Measurements from ENCODE around the gene NRXN2.

DNA sequence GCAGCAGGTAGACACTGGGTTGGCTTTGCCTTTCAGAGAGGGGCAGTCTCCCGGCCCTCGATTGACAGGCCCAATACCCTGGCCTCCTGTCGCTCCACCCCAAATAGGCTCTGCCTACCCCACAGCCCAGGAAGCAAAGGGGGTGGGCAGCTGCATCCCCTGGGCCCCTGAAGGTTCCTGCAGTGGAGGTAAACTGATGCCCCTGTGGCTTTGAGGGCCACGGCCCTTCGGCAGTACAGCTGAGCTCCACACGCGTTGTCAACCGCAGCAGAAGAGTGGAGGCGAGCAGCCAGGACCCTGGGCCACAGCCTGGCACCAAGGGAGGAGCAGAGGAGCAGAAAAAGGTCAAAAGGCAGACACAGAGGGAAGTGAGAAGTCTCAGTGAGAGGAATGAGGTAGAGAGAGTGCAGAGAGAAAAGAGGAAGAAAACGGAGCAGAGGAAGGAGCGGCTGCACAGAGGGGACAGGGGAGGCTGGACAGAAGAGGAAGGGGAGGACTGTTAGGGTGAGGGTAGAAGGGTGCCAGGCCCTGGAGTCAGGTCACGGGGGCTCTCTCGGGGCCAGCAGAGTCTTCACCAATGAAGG is 67.9 kb downstream of the NRXN2 start:
- TF ChIP-seq, protein P1, sequence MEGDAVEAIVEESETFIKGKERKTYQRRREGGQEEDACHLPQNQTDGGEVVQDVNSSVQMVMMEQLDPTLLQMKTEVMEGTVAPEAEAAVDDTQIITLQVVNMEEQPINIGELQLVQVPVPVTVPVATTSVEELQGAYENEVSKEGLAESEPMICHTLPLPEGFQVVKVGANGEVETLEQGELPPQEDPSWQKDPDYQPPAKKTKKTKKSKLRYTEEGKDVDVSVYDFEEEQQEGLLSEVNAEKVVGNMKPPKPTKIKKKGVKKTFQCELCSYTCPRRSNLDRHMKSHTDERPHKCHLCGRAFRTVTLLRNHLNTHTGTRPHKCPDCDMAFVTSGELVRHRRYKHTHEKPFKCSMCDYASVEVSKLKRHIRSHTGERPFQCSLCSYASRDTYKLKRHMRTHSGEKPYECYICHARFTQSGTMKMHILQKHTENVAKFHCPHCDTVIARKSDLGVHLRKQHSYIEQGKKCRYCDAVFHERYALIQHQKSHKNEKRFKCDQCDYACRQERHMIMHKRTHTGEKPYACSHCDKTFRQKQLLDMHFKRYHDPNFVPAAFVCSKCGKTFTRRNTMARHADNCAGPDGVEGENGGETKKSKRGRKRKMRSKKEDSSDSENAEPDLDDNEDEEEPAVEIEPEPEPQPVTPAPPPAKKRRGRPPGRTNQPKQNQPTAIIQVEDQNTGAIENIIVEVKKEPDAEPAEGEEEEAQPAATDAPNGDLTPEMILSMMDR (IDR thresholded peaks at IDR 0.05 in 2 of 3, conservative IDR thresholded peaks at IDR 0.05 in 1 of 3; ENCODE audit: control insufficient read depth in 2 of 3, extremely low read depth in 1 of 3, insufficient read depth in 1 of 3, low read depth in 3 of 3, low read length in 3 of 3), result no peak
- TF ChIP-seq, protein P2, sequence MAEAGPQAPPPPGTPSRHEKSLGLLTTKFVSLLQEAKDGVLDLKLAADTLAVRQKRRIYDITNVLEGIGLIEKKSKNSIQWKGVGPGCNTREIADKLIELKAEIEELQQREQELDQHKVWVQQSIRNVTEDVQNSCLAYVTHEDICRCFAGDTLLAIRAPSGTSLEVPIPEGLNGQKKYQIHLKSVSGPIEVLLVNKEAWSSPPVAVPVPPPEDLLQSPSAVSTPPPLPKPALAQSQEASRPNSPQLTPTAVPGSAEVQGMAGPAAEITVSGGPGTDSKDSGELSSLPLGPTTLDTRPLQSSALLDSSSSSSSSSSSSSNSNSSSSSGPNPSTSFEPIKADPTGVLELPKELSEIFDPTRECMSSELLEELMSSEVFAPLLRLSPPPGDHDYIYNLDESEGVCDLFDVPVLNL (IDR thresholded peaks at IDR 0.05; ENCODE audit: low read depth, low read length), result no peak
- TF ChIP-seq POLR2AphosphoS5 (IDR thresholded peaks at IDR 0.05; ENCODE audit: low read length) (no peak), SUZ12 (IDR thresholded peaks at IDR 0.05; ENCODE audit: unreplicated experiment) (no peak), MEF2A (IDR thresholded peaks at IDR 0.05; ENCODE audit: insufficient read depth, low read depth, low read length) (no peak), SMC3 (IDR thresholded peaks at IDR 0.05; ENCODE audit: borderline replicate concordance, low read length) (no peak), YBX1 (IDR thresholded peaks at IDR 0.05) (no peak), MXI1 (IDR thresholded peaks at IDR 0.05; ENCODE audit: low read depth, low read length) (no peak), POU2F2 (IDR thresholded peaks at IDR 0.05; ENCODE audit: borderline replicate concordance, low read depth, low read length) (no peak), POLR2A (IDR thresholded peaks at IDR 0.05; ENCODE audit: low read depth, low read length) (no peak), CEBPB (IDR thresholded peaks at IDR 0.05; ENCODE audit: borderline replicate concordance in 1 of 2, low read depth in 2 of 2, low read length in 2 of 2) (no peak), EGR1 (IDR thresholded peaks at IDR 0.05; ENCODE audit: borderline replicate concordance in 1 of 2, low read depth in 2 of 2, low read length in 2 of 2) (no peak)
